SK-N-MC (cell line): ENCODE results near the gene PPP2R2C.

Experiments used
- EZH2 ChIP-seq: fragments of 200-600 bp; sonication (generic); IDR thresholded peaks from one replicate; pipeline ENCODE4 v1.6.1; 2017; ENCODE audit warnings: antibody characterized with exemption
- POLR2AphosphoS5 ChIP-seq: IDR thresholded peaks from 2 replicates; pipeline ENCODE4 v1.6.1; 2012; ENCODE audit warnings: mild to moderate bottlenecking, low read depth, low read length, borderline replicate concordance

- TF ChIP-seq POLR2AphosphoS5 (no peak), EZH2 (no peak)
Measured at GRCh38 chr4:6516762-6517161, 44.3 kb upstream of the PPP2R2C start.
